HG03460 (cell line): ENCODE data around the gene TMEM271.

ENCODE experiments used
- ATAC-seq: cut with Tn5 transposase; IDR thresholded peaks from one replicate; pipeline ENCODE4 v1.9.1; 2021; ENCODE audit not compliant: unreplicated experiment

Gene TMEM271

GRCh38 chr4:576245-576821 is at the start of gene TMEM271:
Gene TMEM271, minus strand, starts transcription at chr4:576295. Its CDS starts 233 bp downstream, at chr4:576062.
- no peak for ATAC-seq

- no peak for ATAC-seq
These were observed 49.6 kb upstream of the TMEM271 start for GRCh38 chr4:625631-626161.

GRCh38 chr4:624705-625590 is 48.9 kb upstream of the TMEM271 start, which contains the start of gene PDE6B:
Gene PDE6B, plus strand, starts transcription at chr4:625573. Its CDS starts 54 bp downstream, at chr4:625627.
- no peak for ATAC-seq

- ATAC-seq = no peak
These were observed 47.9 kb upstream of the TMEM271 start for GRCh38 chr4:623914-624566.

- no peak for ATAC-seq
These were observed 47.2 kb upstream of the TMEM271 start for GRCh38 chr4:622996-623913.

GRCh38 chr4:622071-622995 is 46.2 kb upstream of the TMEM271 start:
- ATAC-seq = no peak

- ATAC-seq = no peak
These were observed 45.4 kb upstream of the TMEM271 start for GRCh38 chr4:621296-622070.

GRCh38 chr4:620851-621261 is 44.8 kb upstream of the TMEM271 start:
- ATAC-seq = no peak

GRCh38 chr4:620201-620600 is 44.1 kb upstream of the TMEM271 start:
- no peak for ATAC-seq

GRCh38 chr4:617644-618641 is 41.8 kb upstream of the TMEM271 start:
- ATAC-seq = no peak

- ATAC-seq = no peak
These were observed 41.0 kb upstream of the TMEM271 start for GRCh38 chr4:616911-617643.

- no peak for ATAC-seq
These were observed 40.0 kb upstream of the TMEM271 start for GRCh38 chr4:616091-616490.

GRCh38 chr4:613126-613525 is 37.0 kb upstream of the TMEM271 start:
- no peak for ATAC-seq

GRCh38 chr4:612749-613125 is 36.6 kb upstream of the TMEM271 start:
- ATAC-seq = no peak

- ATAC-seq = no peak
These were observed 36.1 kb upstream of the TMEM271 start for GRCh38 chr4:612052-612748.
